HepG2 (cell line): Measurements from ENCODE around the gene VPS29. TPM values are rescaled to one million over a fixed set of nuclear protein-coding genes. Genes with fewer than 3 reads are reported as not detected.

Source experiments
- DDIT3 ChIP-seq: sonication (generic); formaldehyde crosslinking; IDR thresholded peaks from 2 replicates; pipeline ENCODE4 v1.4.0; 2020; ENCODE audit warnings: mild to moderate bottlenecking, missing genetic modification reagents
- EHMT2 ChIP-seq: fragments of 200-600 bp; sonication (generic); IDR thresholded peaks from 2 replicates; pipeline ENCODE4 v1.7.0; 2017; ENCODE audit warnings: antibody characterized with exemption, low read depth, low read length, borderline replicate concordance
- MNT ChIP-seq: fragments of 450-650 bp; IDR thresholded peaks from 2 replicates; pipeline ENCODE4 v1.6.1; 2016
- NPAS2 ChIP-seq: sonication (generic); formaldehyde crosslinking; IDR thresholded peaks from 2 replicates; pipeline ENCODE4 v1.8.0; 2022; ENCODE audit warnings: mild to moderate bottlenecking, missing genetic modification reagents, borderline replicate concordance
- NRL ChIP-seq: sonication (generic); formaldehyde crosslinking; IDR thresholded peaks from 2 replicates; pipeline ENCODE4 v1.5.0; 2020; ENCODE audit warnings: missing genetic modification reagents, mild to moderate bottlenecking, moderate library complexity, borderline replicate concordance
- POLR2A ChIP-seq, 2 experiments: IDR thresholded peaks; 2 replicates each; pipeline ENCODE4 v1.6.1; 2011; ENCODE audit warnings: low read depth in 2 of 2, low read length in 2 of 2, mild to moderate bottlenecking in 1 of 2, moderate library complexity in 1 of 2; ENCODE audit not compliant: insufficient read depth in 1 of 2
- RERE ChIP-seq: IDR thresholded peaks from 2 replicates; pipeline ENCODE4 v1.6.1; 2016; ENCODE audit warnings: low read depth, missing genetic modification reagents, missing compliant biosample characterization
- SAP130 ChIP-seq: IDR thresholded peaks from 2 replicates; pipeline ENCODE4 v1.6.1; 2016; ENCODE audit warnings: low read depth
- SMAD1 ChIP-seq: sonication (generic); formaldehyde crosslinking; IDR thresholded peaks from 2 replicates; pipeline ENCODE4 v1.4.0; 2020; ENCODE audit warnings: missing genetic modification reagents, low read depth, mild to moderate bottlenecking, borderline replicate concordance
- TCF7 ChIP-seq: sonication (generic); IDR thresholded peaks from 2 replicates; pipeline ENCODE4 v1.6.1; 2016; ENCODE audit warnings: antibody characterized with exemption, low read depth
- THYN1 ChIP-seq: sonication (generic); formaldehyde crosslinking; IDR thresholded peaks from 2 replicates; pipeline ENCODE4 v1.8.1; 2023; ENCODE audit warnings: low read depth, mild to moderate bottlenecking, moderate library complexity, missing genetic modification reagents, borderline replicate concordance
- ZFP62 ChIP-seq: sonication (generic); formaldehyde crosslinking; IDR thresholded peaks from 2 replicates; pipeline ENCODE4 v1.4.0; 2020; ENCODE audit warnings: missing genetic modification reagents
- ZFP90 ChIP-seq: sonication (generic); formaldehyde crosslinking; IDR thresholded peaks from 2 replicates; pipeline ENCODE4 v1.8.0; 2022; ENCODE audit warnings: missing genetic modification reagents, mild to moderate bottlenecking, inconsistent platforms, borderline replicate concordance
- ZMYM4 ChIP-seq: sonication (generic); formaldehyde crosslinking; IDR thresholded peaks from 2 replicates; pipeline ENCODE4 v1.8.1; 2023; ENCODE audit warnings: mild to moderate bottlenecking, missing genetic modification reagents
- ZNF317 ChIP-seq: sonication (generic); formaldehyde crosslinking; IDR thresholded peaks from 2 replicates; pipeline ENCODE4 v1.5.0; 2020; ENCODE audit warnings: mild to moderate bottlenecking, missing genetic modification reagents
- ZNF589 ChIP-seq: sonication (generic); formaldehyde crosslinking; conservative IDR thresholded peaks from 2 replicates; pipeline ENCODE4 v1.8.0; 2022; ENCODE audit warnings: mild to moderate bottlenecking, moderate library complexity, missing genetic modification reagents
- ZNF720 ChIP-seq: sonication (generic); formaldehyde crosslinking; IDR thresholded peaks from 2 replicates; pipeline ENCODE4 v1.4.0; 2020; ENCODE audit warnings: missing genetic modification reagents
- polyA plus RNA-seq, 8 experiments: library from polyadenylated mRNA; depleted of rRNA in 3 of 8; stranded (reverse) in 7 of 8; unstranded in 1 of 8; fragments of >200 nt; fragmentation: Illumina TruSeq in 4 of 8; extraction: Trizol in 4 of 8; gene quantifications; 2 replicates each; pipeline versions ENCODE4 v1.2.1 to v1.2.3, GENCODE V29; 2011 to 2016; ENCODE audit warnings: low read depth in 4 of 8, missing spikeins in 1 of 8, mixed read lengths in 1 of 8; ENCODE audit not compliant: insufficient read depth in 1 of 8
- total RNA-seq, 5 experiments: library from RNA; depleted of rRNA; stranded (reverse); fragments of >200 nt; fragmentation: Illumina TruSeq; extraction: Trizol; gene quantifications; 2 replicates each; pipeline ENCODE4 v1.2.3, GENCODE V29; 2016; ENCODE audit warnings: low read depth in 1 of 5
- TF ChIP-seq, protein P1 (sequence below): sonication (generic); formaldehyde crosslinking; IDR thresholded peaks from 2 replicates; pipeline ENCODE4 v1.8.0; 2022; ENCODE audit warnings: missing genetic modification reagents, mild to moderate bottlenecking, borderline replicate concordance
- TF ChIP-seq, protein P2 (sequence below): sonication (generic); formaldehyde crosslinking; IDR thresholded peaks from 2 replicates; pipeline ENCODE4 v1.4.0; 2020; ENCODE audit warnings: mild to moderate bottlenecking, missing genetic modification reagents

Gene VPS29
- total and polyA plus RNA-seq, 2 of the 13 experiments (the other 11 are each of a cell fraction or from before 2014, with no cell fraction given), result 107 to 114 TPM

GRCh38 chr12:110501752-110502738 is at the start of gene VPS29, which contains the start of gene RAD9B (continued):
- TF ChIP-seq, protein P1, sequence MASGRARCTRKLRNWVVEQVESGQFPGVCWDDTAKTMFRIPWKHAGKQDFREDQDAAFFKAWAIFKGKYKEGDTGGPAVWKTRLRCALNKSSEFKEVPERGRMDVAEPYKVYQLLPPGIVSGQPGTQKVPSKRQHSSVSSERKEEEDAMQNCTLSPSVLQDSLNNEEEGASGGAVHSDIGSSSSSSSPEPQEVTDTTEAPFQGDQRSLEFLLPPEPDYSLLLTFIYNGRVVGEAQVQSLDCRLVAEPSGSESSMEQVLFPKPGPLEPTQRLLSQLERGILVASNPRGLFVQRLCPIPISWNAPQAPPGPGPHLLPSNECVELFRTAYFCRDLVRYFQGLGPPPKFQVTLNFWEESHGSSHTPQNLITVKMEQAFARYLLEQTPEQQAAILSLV (CRISPR knock-in tag), result peak; percentile 69; the same call in 1 of the 2 replicates
- TF ChIP-seq SMAD1 (peak; percentile 65; the same call in 1 of the 2 replicates), ZNF720 (CRISPR knock-in tag) (0 out of 2 replicates have a peak, but pooled peaks have one; percentile 66), RERE (CRISPR knock-in tag) (peak; percentile 73; the same call in 1 of the 2 replicates), SAP130 (CRISPR knock-in tag) (peak; percentile 97), THYN1 (CRISPR knock-in tag) (no peak), ZNF589 (CRISPR knock-in tag) (0 out of 2 replicates have a peak, but pooled peaks have one; percentile 85), ZMYM4 (CRISPR knock-in tag) (peak; percentile 99), POLR2A (IDR thresholded peaks at IDR 0.05; ENCODE audit: insufficient read depth in 1 of 2, low read depth in 2 of 2, low read length in 2 of 2) (peak; percentile 89 to 91), MNT (0 out of 2 replicates have a peak, but pooled peaks have one; percentile 23), TCF7 (no peak), NPAS2 (no peak), ZNF317 (peak; percentile 92), NRL (CRISPR knock-in tag) (peak; percentile 96), ZFP90 (peak; percentile 97), DDIT3 (CRISPR knock-in tag) (no peak), ZFP62 (no peak), EHMT2 (peak; percentile 60; the same call in 1 of the 2 replicates)
- TF ChIP-seq, protein P2, sequence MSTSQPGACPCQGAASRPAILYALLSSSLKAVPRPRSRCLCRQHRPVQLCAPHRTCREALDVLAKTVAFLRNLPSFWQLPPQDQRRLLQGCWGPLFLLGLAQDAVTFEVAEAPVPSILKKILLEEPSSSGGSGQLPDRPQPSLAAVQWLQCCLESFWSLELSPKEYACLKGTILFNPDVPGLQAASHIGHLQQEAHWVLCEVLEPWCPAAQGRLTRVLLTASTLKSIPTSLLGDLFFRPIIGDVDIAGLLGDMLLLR (CRISPR knock-in tag), result peak; percentile 90
